H1 (cell line): ENCODE measurements around the gene HIP1.
"Not testable (repeated sequence)": the region's sequence is repeated elsewhere in the genome, so short reads cannot be mapped to it uniquely, and the experiment has no call there.

Experiments
- GABPA ChIP-seq: IDR thresholded peaks from 2 replicates; pipeline ENCODE4 v1.6.1; 2011; ENCODE audit warnings: mild to moderate bottlenecking, low read length, moderate library complexity, borderline replicate concordance; ENCODE audit not compliant: insufficient read depth
- POLR2A ChIP-seq, 2 experiments: IDR thresholded peaks; 1 replicate in 1 of 2; 2 replicates in 1 of 2; pipeline ENCODE4 v1.6.1; 2011; ENCODE audit warnings: low read depth in 2 of 2, low read length in 2 of 2, mild to moderate bottlenecking in 2 of 2; ENCODE audit errors: control extremely low read depth in 1 of 2
- RBBP5 ChIP-seq: IDR thresholded peaks from 2 replicates; pipeline ENCODE4 v1.7.1; 2012; ENCODE audit warnings: low read depth, mild to moderate bottlenecking, inconsistent platforms, low read length, moderate library complexity, borderline replicate concordance
- ZNF274 ChIP-seq: IDR thresholded peaks from 2 replicates; pipeline ENCODE4 v1.7.0; 2012; ENCODE audit warnings: low read length, borderline replicate concordance; ENCODE audit errors: extremely low read depth
- TF ChIP-seq, protein P1 (sequence below), 3 experiments: IDR thresholded peaks; 1 replicate in 2 of 3; 2 replicates in 1 of 3; pipeline versions ENCODE4 v1.5.1 to v1.6.1; 2011; ENCODE audit warnings: low read length in 3 of 3, mild to moderate bottlenecking in 3 of 3, inconsistent platforms in 2 of 3, low read depth in 1 of 3, moderate library complexity in 1 of 3; ENCODE audit not compliant: insufficient read depth in 1 of 3; ENCODE audit errors: control extremely low read depth in 1 of 3
- TF ChIP-seq, protein P2 (sequence below): IDR thresholded peaks from 2 replicates; pipeline ENCODE4 v1.6.1; 2012; ENCODE audit warnings: inconsistent platforms

DNA sequence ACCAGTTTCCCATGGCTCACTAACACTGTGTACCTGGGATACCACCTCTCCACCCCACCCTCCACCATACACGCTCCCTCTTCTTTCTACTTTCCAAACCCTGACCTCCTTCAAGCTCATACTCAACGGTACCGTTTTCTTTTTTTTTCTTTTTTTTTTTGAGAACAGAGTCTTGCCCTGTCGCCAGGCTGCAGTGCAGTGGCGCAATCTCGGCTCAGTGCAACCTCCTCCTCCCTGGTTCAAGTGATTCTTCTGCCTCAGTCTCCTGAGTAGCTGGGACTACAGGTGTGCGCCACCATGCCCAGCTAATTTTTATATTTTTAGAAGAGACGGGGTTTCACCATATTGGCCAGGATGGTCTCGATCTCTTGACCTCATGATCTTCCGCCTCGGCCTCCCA, 129.3 kb downstream of the HIP1 start:
- TF ChIP-seq, protein P1, sequence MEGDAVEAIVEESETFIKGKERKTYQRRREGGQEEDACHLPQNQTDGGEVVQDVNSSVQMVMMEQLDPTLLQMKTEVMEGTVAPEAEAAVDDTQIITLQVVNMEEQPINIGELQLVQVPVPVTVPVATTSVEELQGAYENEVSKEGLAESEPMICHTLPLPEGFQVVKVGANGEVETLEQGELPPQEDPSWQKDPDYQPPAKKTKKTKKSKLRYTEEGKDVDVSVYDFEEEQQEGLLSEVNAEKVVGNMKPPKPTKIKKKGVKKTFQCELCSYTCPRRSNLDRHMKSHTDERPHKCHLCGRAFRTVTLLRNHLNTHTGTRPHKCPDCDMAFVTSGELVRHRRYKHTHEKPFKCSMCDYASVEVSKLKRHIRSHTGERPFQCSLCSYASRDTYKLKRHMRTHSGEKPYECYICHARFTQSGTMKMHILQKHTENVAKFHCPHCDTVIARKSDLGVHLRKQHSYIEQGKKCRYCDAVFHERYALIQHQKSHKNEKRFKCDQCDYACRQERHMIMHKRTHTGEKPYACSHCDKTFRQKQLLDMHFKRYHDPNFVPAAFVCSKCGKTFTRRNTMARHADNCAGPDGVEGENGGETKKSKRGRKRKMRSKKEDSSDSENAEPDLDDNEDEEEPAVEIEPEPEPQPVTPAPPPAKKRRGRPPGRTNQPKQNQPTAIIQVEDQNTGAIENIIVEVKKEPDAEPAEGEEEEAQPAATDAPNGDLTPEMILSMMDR (IDR thresholded peaks at IDR 0.05; ENCODE audit: control extremely low read depth in 1 of 3, insufficient read depth in 1 of 3, low read depth in 1 of 3, low read length in 3 of 3), result not testable (repeated sequence)
- not testable (repeated sequence) for TF ChIP-seq POLR2A (IDR thresholded peaks at IDR 0.05; ENCODE audit: control extremely low read depth in 1 of 2, low read depth in 2 of 2, low read length in 2 of 2); GABPA; RBBP5; ZNF274
- TF ChIP-seq, protein P2, sequence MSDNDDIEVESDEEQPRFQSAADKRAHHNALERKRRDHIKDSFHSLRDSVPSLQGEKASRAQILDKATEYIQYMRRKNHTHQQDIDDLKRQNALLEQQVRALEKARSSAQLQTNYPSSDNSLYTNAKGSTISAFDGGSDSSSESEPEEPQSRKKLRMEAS, result not testable (repeated sequence)
